SK-N-SH treated with all-trans-retinoic acid at 6 μM for 48 hours (cell line): ENCODE measurements around the gene NBPF6.
"Not testable (repeated sequence)": the region's sequence is repeated elsewhere in the genome, so short reads cannot be mapped to it uniquely, and the experiment has no call there.

Experiments
- ARNTL ChIP-seq: fragments of 450-650 bp; formaldehyde crosslinking; IDR thresholded peaks from 2 replicates; pipeline ENCODE4 v1.5.0; 2020; ENCODE audit warnings: low read depth, mild to moderate bottlenecking, moderate library complexity, borderline replicate concordance
- BACH2 ChIP-seq: fragments of 250-450 bp; sonication (Bioruptor Pico); IDR thresholded peaks from 2 replicates; pipeline ENCODE4 v1.9.0; 2021; ENCODE audit warnings: mild to moderate bottlenecking, borderline replicate concordance
- PATZ1 ChIP-seq: fragments of 250-450 bp; sonication (Bioruptor Pico); IDR thresholded peaks from 2 replicates; pipeline ENCODE4 v1.8.0; 2020; ENCODE audit warnings: mild to moderate bottlenecking, moderate library complexity, borderline replicate concordance
- PPARA ChIP-seq: fragments of 250-450 bp; sonication (Bioruptor Pico); IDR thresholded peaks from 2 replicates; pipeline ENCODE4 v1.5.0; 2020; ENCODE audit warnings: mild to moderate bottlenecking, borderline replicate concordance

- TF ChIP-seq PPARA; ARNTL; PATZ1 (CRISPR knock-in tag); BACH2 (CRISPR knock-in tag): not testable (repeated sequence)
Observed at GRCh38 chr1:108474516-108474915, 24.4 kb downstream of the NBPF6 start.
